AG09309 (cell line): Measurements from ENCODE around the gene HIBADH.
"Not testable (repeated sequence)": the region's sequence is repeated elsewhere in the genome, so short reads cannot be mapped to it uniquely, and the experiment has no call there.

Source experiments
- DNase-seq: peaks from one replicate; pipeline ENCODE4 v3.0.0-alpha.2; 2010; ENCODE audit warnings: low read depth
- H3K4me3 ChIP-seq: 2 replicates; pipeline ENCODE4 v1.5.1; 2011; ENCODE audit warnings: mild to moderate bottlenecking, low read depth, low read length, moderate library complexity; ENCODE audit not compliant: control insufficient read depth
- TF ChIP-seq, protein P1 (sequence below): IDR thresholded peaks from 2 replicates; pipeline ENCODE4 v1.5.1; 2011; ENCODE audit warnings: mild to moderate bottlenecking, low read depth, low read length, inconsistent platforms; ENCODE audit not compliant: insufficient read depth, control insufficient read depth; ENCODE audit errors: missing control alignments

The HIBADH gene

DNA sequence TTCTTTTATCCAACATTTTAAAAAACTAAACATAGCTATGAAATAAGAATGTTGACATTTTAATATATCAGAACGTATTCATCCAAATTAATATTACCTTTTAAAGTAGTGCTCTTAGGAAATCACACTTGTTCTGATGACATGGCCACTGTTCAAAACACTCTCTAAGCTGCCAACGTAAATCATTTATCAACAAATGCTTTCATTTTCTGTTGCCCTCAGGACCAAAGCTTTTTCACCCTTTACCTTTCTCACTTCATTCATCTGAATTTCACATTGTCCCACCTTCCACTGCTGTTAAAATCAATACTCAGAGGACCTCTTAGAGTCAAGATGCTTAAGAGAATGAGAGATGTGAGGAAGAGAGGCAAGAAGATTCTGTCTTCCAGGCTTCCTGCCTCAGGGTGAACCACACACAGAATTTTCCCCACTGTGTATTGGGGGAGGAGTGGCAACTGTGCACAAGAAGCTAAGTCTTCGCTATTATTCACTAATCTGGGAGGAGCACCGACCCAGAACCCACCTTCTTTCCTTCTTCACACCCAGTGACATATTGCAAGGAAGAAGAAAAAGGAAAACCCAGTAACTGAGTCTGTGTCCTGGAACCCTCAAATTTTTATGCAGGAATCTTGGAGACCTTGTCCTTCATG lies 21.0 kb downstream of the HIBADH start:
- H3K4me3 ChIP-seq = no peak overlapping the region
- no peak for DNase-seq
- TF ChIP-seq, protein P1, sequence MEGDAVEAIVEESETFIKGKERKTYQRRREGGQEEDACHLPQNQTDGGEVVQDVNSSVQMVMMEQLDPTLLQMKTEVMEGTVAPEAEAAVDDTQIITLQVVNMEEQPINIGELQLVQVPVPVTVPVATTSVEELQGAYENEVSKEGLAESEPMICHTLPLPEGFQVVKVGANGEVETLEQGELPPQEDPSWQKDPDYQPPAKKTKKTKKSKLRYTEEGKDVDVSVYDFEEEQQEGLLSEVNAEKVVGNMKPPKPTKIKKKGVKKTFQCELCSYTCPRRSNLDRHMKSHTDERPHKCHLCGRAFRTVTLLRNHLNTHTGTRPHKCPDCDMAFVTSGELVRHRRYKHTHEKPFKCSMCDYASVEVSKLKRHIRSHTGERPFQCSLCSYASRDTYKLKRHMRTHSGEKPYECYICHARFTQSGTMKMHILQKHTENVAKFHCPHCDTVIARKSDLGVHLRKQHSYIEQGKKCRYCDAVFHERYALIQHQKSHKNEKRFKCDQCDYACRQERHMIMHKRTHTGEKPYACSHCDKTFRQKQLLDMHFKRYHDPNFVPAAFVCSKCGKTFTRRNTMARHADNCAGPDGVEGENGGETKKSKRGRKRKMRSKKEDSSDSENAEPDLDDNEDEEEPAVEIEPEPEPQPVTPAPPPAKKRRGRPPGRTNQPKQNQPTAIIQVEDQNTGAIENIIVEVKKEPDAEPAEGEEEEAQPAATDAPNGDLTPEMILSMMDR = no peak

DNA sequence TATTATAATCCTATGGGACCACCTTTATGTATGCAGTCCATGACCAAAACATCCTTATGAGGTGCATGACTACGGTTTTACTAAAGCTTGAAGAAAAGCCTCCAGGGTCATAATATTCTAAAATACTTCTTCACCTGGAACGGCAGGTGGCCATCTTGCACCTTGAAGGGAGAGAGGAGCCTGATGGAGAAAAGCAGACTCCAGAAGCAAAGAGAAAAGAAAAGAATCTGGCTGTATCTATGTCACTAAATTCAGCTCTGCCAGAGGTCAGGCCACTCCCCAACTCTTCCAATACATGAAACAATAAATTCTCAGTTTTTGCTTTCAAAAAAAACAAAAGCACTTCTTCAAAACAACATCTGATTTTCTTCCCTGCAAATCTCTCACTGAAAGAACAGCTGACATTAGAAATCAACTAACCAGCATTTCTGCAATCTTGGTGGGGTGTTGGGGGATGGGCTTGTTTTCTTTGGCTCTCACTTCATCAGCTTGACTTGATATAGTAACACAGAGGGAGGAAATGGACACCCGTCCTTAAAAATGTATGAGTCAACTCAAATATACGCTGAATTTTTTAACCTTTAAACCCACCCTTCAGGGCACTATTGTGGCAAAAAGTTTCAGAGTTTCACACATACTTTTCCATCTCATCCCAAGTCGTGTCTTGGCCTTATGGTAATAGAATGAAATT lies 21.7 kb downstream of the HIBADH start:
- no peak overlapping the region for H3K4me3 ChIP-seq
- DNase-seq = peak; percentile 20
- TF ChIP-seq, protein P1 = no peak

DNA sequence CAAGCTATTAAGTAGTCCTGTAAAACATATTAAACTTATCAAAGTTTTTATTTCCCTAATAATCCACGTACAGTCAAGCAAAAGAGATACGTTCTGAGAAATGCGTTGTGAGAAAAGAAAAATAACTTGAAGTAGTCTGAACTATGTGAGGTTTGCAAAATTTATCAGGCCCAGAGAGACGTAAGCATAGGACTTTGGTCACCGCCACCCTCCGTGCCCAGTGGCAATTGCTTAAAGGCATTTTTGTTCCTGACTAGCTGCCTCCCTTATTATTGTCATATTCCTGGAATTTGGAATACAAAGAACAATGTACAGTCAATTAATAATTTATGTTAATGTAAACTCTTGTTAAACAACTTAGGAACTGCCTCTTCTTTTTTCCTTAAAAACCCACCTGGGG lies 22.8 kb downstream of the HIBADH start:
- TF ChIP-seq, protein P1 = no peak
- no peak overlapping the region for H3K4me3 ChIP-seq
- DNase-seq = no peak

GRCh38 chr7:27639048-27639447 lies 23.6 kb downstream of the HIBADH start:
- not testable (repeated sequence) for H3K4me3 ChIP-seq

DNA sequence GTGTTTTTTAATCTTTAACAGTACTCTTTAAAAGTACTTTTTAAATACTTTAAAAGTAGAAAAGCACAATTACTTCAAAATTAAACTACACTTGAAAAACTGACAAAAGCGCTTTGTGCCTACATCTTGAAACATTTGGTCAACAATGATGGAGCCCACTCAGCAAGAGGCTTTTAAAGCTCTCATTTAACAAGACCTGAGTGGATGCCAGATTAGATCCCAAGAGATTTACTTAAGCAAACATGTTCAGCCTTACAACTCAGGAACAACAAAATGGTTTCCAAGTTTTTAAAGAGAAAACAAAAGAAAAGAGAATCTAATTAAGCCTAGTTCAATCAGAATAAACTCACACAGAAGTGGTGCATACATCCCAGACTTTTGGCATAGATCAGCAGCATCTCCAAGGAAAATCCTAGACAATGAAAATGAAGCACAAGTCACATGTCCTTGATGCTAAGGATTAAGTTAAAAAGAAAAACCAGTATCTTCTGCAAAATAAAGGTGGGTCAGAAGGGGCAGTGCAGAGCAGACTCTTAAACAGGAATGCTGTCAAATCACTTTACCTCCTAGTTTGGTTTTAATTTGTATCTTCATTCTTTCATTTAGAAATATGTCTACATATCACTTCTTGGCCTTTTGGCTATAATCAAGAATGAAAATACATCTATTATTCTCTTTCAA lies 26.2 kb downstream of the HIBADH start:
- peak; percentile 4 for DNase-seq
- H3K4me3 ChIP-seq = no peak overlapping the region
- TF ChIP-seq, protein P1 = no peak

More at GRCh38 chr7:27639048-27639447, 23.6 kb downstream of the HIBADH start:
- not testable (repeated sequence) for DNase-seq

DNA sequence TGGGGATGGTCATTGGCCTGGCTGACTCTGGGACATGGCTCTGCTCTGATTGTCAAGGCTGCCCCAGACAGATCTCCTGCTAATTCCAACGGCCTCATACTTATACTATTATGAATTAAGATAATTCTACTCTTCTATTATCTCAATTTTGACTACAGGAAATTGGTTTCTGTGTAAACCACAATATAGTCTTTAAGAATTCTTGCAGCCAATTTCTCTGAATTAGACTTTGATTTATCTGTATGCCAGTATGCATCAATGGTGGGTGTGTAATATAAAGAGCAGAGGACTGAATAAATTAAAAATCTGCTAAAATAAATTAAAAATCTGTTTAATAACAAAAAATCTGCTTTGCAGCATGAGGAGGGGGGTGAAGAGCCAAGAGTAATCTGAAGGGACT lies 27.0 kb downstream of the HIBADH start:
- TF ChIP-seq, protein P1 = no peak
- no peak for DNase-seq
- no peak overlapping the region for H3K4me3 ChIP-seq
